Left colon (tissue), 2 donors: Measurements from ENCODE around the gene ARID3A. TPM values are rescaled to one million over a fixed set of nuclear protein-coding genes. Genes with fewer than 3 reads are reported as not detected.
A peak's percentile ranks its signal among the peaks of the same experiment; 100 is the strongest.
"Not testable (repeated sequence)": the region's sequence is repeated elsewhere in the genome, so short reads cannot be mapped to it uniquely, and the experiment has no call there.

ENCODE experiments used
- ATAC-seq: fragments of 200-7000 bp; cut with Tn5 transposase; one replicate; pipeline ENCODE4 v1.9.1; 2020; ENCODE audit warnings: mild to moderate bottlenecking, moderate library complexity
- DNase-seq, 2 donors: peaks; one replicate each; pipeline ENCODE4 v3.0.0-alpha.2; 2020
- intact Hi-C, 2 donors: fragments of 100-400 bp; cut with DNase I in 1 of 2; cut with micrococcal nuclease in 1 of 2; formaldehyde crosslinking; loops; one replicate each; pipeline versions ENCODE4 v1.11.2 to v1.14.0; 2022; cut with DNase I, micrococcal nuclease
- long read RNA-seq: library from polyadenylated mRNA; unstranded; transcript quantifications from one replicate; pipeline ENCODE4 v2.0.0, GENCODE V29; 2021
- total RNA-seq, 2 donors: library from RNA; stranded (reverse); fragmentation: NEBNext Ultra II Directional; extraction: Animal tissue kit (Norgen Biotek cat#: 25700); gene quantifications; one replicate each; pipeline ENCODE4 v1.2.1, GENCODE V29; 2021
- donor health status: DM: no; HTN: no; CAD: no.
- donor health status: DM: yes; HTN: yes; CAD: no.

ARID3A gene
- total RNA-seq, result 10 to 100 TPM; 10.7 to 11.6 TPM
- long read RNA-seq, partial matches to known transcripts, result 0 of 2 reads
- long read RNA-seq, other reads (novel, unspliced or antisense), result 2 of 2 reads

- peak; percentile 82 for ATAC-seq
- intact Hi-C loops, result no loop called here
- peak; percentile 71 to 83 for DNase-seq
Measured at GRCh38 chr19:925526-926322, at the start of gene ARID3A. ARID3A (plus strand) TSS chr19:926035; CDS start chr19:929529, 3,494 bp downstream.

- intact Hi-C loops, result no loop called here
- ATAC-seq (no peak), DNase-seq (no peak)
Measured at GRCh38 chr19:876089-876488, 49.7 kb upstream of the ARID3A start.

- DNase-seq (no peak), ATAC-seq (no peak)
- intact Hi-C loops, result no loop called here
Measured at GRCh38 chr19:876780-877314, 49.0 kb upstream of the ARID3A start.

- ATAC-seq, DNase-seq, intact Hi-C loops: not testable (repeated sequence)
Measured at GRCh38 chr19:877992-878660, 47.7 kb upstream of the ARID3A start.

GRCh38 chr19:878751-879561 lies 46.9 kb upstream of the ARID3A start:
- ATAC-seq, result not testable (repeated sequence)

GRCh38 chr19:879711-880438 lies 46.0 kb upstream of the ARID3A start:
- intact Hi-C loops, result no loop called here
- DNase-seq, result no peak
- ATAC-seq, result peak; percentile 57

More at GRCh38 chr19:878751-879561, 46.9 kb upstream of the ARID3A start:
- intact Hi-C loops, DNase-seq: not testable (repeated sequence)

GRCh38 chr19:881385-882071 lies 44.3 kb upstream of the ARID3A start:
- ATAC-seq (no peak), DNase-seq (no peak)
- intact Hi-C loops, result no loop called here

GRCh38 chr19:882871-883497 lies 42.9 kb upstream of the ARID3A start:
- DNase-seq (no peak), ATAC-seq (no peak)
- intact Hi-C loops, result no loop called here

- ATAC-seq (no peak), DNase-seq (no peak)
- intact Hi-C loops, result no loop called here
Measured at GRCh38 chr19:883661-884211, 42.1 kb upstream of the ARID3A start.

GRCh38 chr19:884420-885211 lies 41.2 kb upstream of the ARID3A start:
- DNase-seq, result no peak
- ATAC-seq, result no peak
- intact Hi-C loops, result no loop called here

- no peak for DNase-seq
- no peak for ATAC-seq
- intact Hi-C loops, result no loop called here
Measured at GRCh38 chr19:885536-886224, 40.2 kb upstream of the ARID3A start.

- DNase-seq, result no peak
Measured at GRCh38 chr19:887072-887471, 38.8 kb upstream of the ARID3A start.

GRCh38 chr19:887599-887998 lies 38.2 kb upstream of the ARID3A start:
- intact Hi-C loops, result no loop called here
- DNase-seq (no peak), ATAC-seq (no peak)

More at GRCh38 chr19:887072-887471, 38.8 kb upstream of the ARID3A start:
- ATAC-seq, result no peak
- intact Hi-C loops, result no loop called here

GRCh38 chr19:888581-889385 lies 37.1 kb upstream of the ARID3A start:
- intact Hi-C loops, result no loop called here
- no peak for ATAC-seq
- no peak for DNase-seq
